ENCODE data around the gene CAMTA1.

- TF ChIP-seq CTCF (IDR thresholded peaks at IDR 0.05; ENCODE audit: poor library complexity, severe bottlenecking) (no peak), MXI1 (conservative IDR thresholded peaks at IDR 0.05; ENCODE audit: poor library complexity, severe bottlenecking) (no peak)
Measured at GRCh38 chr1:7733276-7733675, 948.0 kb downstream of the CAMTA1 start.

Data from neural cell (in vitro differentiated cells).